SU-DHL-6 (cell line): ENCODE measurements around the gene ACVR1.

Source experiments
- CTCF ChIP-seq: fragments of 200-600 bp; sonication (generic); IDR thresholded peaks from one replicate; pipeline ENCODE4 v1.5.1; 2017; ENCODE audit warnings: antibody characterized with exemption, mild to moderate bottlenecking, low read length, moderate library complexity; ENCODE audit not compliant: insufficient read depth, poor library complexity, severe bottlenecking
- EZH2phosphoT487 ChIP-seq: fragments of 200-600 bp; sonication (generic), shearing (Covaris generic); conservative IDR thresholded peaks from 2 replicates; pipeline ENCODE4 v1.6.1; 2018; ENCODE audit warnings: mild to moderate bottlenecking, antibody characterized with exemption, low read length, moderate library complexity, mixed read lengths

GRCh38 chr2:157751462-157752058 lies 124.6 kb downstream of the ACVR1 start:
- TF ChIP-seq CTCF, result peak; percentile 33
- no peak for TF ChIP-seq EZH2phosphoT487
